WI38 (cell line): Measurements from ENCODE around the gene TMEM231.

Source experiments
- H3K4me3 ChIP-seq: 2 replicates; pipeline ENCODE4 v1.5.1; 2011; ENCODE audit warnings: low read depth, mild to moderate bottlenecking, control low read depth, low read length
- TF ChIP-seq, protein P1 (sequence below): IDR thresholded peaks from 2 replicates; pipeline ENCODE4 v1.5.1; 2012; ENCODE audit warnings: low read depth, mild to moderate bottlenecking, control low read depth, low read length

Gene TMEM231

DNA sequence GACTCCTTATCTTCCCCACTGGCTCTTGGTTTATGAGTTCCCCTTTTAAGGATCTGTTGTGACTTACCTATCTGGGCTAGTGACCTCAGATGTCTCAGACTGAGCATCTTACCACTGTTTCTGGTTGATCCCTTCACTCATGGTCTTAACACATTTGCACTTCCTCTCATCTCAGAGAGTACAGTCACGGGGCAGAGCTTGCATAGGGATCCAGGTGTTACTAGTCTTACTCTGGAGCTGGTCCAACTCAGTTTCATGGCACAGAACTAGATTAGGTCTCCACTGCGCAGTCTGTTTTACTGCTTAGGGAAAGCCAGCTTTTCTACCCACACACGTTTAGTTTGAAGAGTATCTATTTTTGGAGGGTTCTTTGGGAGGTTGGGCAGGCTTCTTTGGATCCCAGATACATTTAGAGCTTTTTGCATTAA lies 20.3 kb upstream of the TMEM231 start:
- TF ChIP-seq, protein P1, sequence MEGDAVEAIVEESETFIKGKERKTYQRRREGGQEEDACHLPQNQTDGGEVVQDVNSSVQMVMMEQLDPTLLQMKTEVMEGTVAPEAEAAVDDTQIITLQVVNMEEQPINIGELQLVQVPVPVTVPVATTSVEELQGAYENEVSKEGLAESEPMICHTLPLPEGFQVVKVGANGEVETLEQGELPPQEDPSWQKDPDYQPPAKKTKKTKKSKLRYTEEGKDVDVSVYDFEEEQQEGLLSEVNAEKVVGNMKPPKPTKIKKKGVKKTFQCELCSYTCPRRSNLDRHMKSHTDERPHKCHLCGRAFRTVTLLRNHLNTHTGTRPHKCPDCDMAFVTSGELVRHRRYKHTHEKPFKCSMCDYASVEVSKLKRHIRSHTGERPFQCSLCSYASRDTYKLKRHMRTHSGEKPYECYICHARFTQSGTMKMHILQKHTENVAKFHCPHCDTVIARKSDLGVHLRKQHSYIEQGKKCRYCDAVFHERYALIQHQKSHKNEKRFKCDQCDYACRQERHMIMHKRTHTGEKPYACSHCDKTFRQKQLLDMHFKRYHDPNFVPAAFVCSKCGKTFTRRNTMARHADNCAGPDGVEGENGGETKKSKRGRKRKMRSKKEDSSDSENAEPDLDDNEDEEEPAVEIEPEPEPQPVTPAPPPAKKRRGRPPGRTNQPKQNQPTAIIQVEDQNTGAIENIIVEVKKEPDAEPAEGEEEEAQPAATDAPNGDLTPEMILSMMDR: no peak
- no peak overlapping the region for H3K4me3 ChIP-seq

DNA sequence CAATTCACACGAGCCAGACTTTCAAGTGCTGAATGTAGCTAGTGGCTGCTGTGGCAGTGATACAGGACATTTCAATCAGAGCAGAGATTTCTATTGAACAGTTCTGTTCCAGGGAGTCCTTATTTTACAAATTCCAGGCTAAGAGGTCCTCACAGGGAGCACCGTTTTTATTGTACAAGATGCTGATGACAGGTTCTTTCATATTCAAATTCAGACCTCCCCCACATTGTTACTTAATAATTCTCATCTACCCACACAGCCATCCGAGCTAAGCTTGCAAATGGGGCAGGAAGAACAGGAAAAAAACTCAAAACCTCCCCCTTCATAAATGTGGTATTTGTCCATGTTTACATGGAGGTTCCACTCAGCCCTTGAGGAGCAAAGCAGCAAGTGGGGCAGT lies 19.9 kb upstream of the TMEM231 start:
- TF ChIP-seq, protein P1: no peak

DNA sequence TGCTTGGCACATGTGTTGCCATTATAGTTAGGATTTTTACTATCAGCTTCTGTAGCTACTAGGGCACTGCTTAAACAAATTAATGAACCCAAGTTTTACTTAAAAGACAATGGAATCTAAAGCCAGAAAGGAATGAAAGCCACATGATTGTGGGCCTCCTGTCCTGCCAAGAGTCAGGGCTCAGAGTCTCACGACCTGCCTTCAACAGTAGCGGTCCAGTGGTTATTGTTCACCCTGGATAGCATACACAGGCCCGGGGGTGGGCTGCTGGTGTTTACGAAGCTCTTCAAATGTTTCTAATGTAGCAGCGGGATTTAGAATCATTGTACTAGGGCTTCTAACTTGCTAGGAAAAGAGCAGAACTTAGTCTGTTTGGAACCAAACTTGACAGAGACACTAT lies 17.9 kb upstream of the TMEM231 start:
- no peak overlapping the region for H3K4me3 ChIP-seq
- TF ChIP-seq, protein P1: no peak

More for the DNA sequence above, 19.9 kb upstream of the TMEM231 start:
- no peak overlapping the region for H3K4me3 ChIP-seq

DNA sequence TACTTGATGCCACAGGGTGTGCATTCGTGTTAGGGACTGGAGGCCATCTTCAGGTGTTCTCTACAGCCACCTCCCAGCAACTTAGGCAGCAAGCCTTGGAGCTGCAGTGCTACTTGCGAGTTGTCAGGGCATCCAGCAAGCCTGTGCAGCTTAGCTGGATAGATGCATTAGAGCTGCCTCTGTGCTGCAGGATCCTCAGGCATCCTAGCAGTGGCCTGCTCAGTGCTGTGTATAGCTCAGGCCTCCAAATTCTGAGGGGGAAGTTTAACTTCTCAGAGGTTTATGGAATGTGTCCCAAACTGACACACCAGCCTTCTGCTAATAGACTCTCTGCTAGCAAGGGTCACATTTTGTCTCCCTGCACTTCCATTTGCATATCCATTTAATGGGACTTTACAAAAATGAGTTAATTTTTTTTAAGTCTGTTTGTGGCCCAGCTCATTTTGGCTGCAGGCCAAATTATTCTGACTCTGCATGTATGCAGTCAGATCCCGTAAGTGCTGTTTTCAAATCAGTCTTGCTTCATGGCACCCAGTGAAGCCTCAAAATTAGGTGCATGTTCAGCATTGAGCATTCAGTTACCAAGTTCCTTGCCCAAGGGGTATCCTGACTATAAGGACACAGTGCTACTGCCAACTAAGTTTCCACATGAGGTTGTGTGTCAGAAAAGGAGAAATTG lies 17.0 kb upstream of the TMEM231 start:
- TF ChIP-seq, protein P1: no peak
- H3K4me3 ChIP-seq: no peak overlapping the region

DNA sequence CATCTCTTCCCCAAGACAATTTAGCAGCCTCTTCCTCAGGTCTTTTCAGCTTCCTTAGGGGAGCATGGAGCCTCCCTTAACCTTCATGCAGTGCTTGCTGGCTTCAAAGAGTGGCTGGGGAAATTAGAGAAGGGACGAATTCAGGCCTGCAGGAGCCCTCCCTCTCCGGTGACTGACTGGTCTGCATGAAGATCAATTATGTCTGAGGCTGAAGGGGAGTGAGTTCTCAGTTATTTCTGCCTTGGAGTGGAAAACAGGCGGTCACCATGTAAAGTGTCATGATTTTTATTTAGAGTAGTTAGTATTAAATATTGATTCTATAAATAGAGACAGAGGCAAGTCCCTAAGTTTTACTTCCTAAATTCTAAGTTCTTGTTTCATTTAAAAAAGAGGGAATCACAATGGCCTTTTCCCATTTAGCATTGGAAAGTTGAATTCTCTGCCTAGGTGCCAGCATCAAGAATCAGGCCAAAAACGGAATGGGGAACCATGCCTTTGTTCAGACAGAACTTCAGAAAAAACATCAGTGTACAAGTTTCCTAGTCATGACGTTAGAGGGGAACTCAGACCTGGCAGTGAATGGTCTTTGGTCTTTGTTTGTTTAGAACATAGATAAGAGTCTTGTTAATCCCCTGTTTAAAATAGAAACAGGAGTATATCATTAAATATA lies 14.5 kb upstream of the TMEM231 start:
- H3K4me3 ChIP-seq: no peak overlapping the region
- TF ChIP-seq, protein P1: no peak

DNA sequence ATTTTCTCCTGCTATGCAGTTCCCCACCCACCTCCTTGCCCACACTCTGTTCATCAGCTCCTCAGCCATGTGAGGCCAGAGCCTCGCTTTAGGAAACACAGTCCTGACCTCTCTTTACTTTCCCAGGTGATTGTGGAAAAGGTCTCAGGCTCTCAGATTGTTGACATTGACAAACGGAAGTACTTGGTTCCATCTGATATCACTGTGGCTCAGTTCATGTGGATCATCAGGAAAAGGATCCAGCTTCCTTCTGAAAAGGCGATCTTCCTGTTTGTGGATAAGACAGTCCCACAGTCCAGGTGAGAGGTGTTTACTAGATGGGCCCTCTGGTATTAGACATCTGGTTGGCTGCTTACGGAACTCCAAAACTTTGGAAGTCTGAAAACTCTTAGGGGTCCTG lies 11.9 kb upstream of the TMEM231 start:
- TF ChIP-seq, protein P1: no peak
- no peak overlapping the region for H3K4me3 ChIP-seq

DNA sequence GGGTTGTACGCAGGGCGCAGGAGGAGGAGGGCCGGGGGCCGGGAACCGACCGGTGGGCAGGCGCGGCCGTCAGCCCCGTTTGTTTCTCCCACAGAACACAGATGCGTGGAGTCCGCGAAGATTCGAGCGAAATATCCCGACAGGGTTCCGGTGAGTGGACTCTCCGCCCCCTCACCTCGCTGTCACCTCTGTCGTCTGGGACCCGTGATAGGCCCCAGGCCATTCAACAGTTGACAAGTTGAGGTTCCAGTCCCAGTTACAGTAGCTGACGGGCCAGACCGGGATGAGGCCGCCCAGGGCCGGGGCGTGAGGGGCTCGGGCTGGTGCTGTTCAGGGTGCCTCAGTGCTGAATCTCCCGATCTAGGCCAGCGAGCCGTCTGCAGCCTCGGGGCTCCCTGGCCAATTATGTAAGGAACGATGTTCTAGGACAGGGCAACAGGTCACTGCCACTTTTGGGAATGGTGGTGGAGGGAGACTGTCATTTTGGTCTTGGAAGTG lies 10.8 kb upstream of the TMEM231 start:
- TF ChIP-seq, protein P1: no peak
- H3K4me3 ChIP-seq: peak overlapping the region; percentile 92
